ENCODE data around the gene SELENOS. TPM values are rescaled to one million over a fixed set of nuclear protein-coding genes. Genes with fewer than 3 reads are reported as not detected.
A peak's percentile ranks its signal among the peaks of the same experiment; 100 is the strongest.

SELENOS gene
- total and polyA plus RNA-seq, 9 of the 15 experiments (the other 6 are each of a cell fraction or from before 2014, with no cell fraction given), result 24.9 to 57.4 (median 47.9) TPM

- TF ChIP-seq ZNF398 (CRISPR knock-in tag; IDR thresholded peaks at IDR 0.05) (no peak), PML (IDR thresholded peaks at IDR 0.05; ENCODE audit: low read length) (no peak), IFI16 (CRISPR knock-in tag; IDR thresholded peaks at IDR 0.05) (no peak), DMBX1 (CRISPR knock-in tag; IDR thresholded peaks at IDR 0.05; ENCODE audit: borderline replicate concordance) (no peak), ZNF239 (CRISPR knock-in tag; IDR thresholded peaks at IDR 0.05) (no peak), ZNF124 (CRISPR knock-in tag; IDR thresholded peaks at IDR 0.05) (no peak), NFIX (CRISPR knock-in tag; IDR thresholded peaks at IDR 0.05; ENCODE audit: low read depth) (no peak), CTCF (IDR thresholded peaks at IDR 0.05 in 2 of 3, conservative IDR thresholded peaks at IDR 0.05 in 1 of 3; ENCODE audit: insufficient read depth in 2 of 3, low read depth in 1 of 3, low read length in 3 of 3) (no peak), ZNF217 (CRISPR knock-in tag; IDR thresholded peaks at IDR 0.05) (no peak), CREB5 (CRISPR knock-in tag; IDR thresholded peaks at IDR 0.05) (no peak), E2F4 (CRISPR knock-in tag; IDR thresholded peaks at IDR 0.05; ENCODE audit: low read depth) (no peak), E4F1 (CRISPR knock-in tag; IDR thresholded peaks at IDR 0.05; ENCODE audit: borderline replicate concordance) (no peak), ZBTB1 (CRISPR knock-in tag; IDR thresholded peaks at IDR 0.05; ENCODE audit: borderline replicate concordance, low read depth) (no peak), HNRNPK (IDR thresholded peaks at IDR 0.05; ENCODE audit: low read depth, low read length, poor library complexity, severe bottlenecking) (no peak), CBX2 (IDR thresholded peaks at IDR 0.05; ENCODE audit: insufficient read depth, low read length, poor library complexity, severe bottlenecking) (no peak), ARHGAP35 (IDR thresholded peaks at IDR 0.05; ENCODE audit: partially characterized antibody) (no peak), EP300 (IDR thresholded peaks at IDR 0.05; ENCODE audit: low read length) (peak; percentile 91), CHCHD3 (CRISPR knock-in tag; IDR thresholded peaks at IDR 0.05) (no peak)
Observed at GRCh38 chr15:101255615-101256241, 21.6 kb downstream of the SELENOS start (continued).

Measured in K562 (cell line).